Lung (tissue), 12 donors: ENCODE measurements around the gene ATXN1L. TPM values are rescaled to one million over a fixed set of nuclear protein-coding genes. Genes with fewer than 3 reads are reported as not detected.

ENCODE experiments used
- ATAC-seq: fragments of 200-7000 bp; cut with Tn5 transposase; one replicate; pipeline ENCODE4 v1.9.1; 2020; ENCODE audit warnings: moderate number of reproducible peaks; ENCODE audit not compliant: insufficient read depth, low FRiP score
- DNase-seq, 3 donors: peaks; one replicate each; pipeline ENCODE4 v3.0.0-alpha.2; 2013 to 2017
- H3K27ac ChIP-seq, 2 donors: one replicate each; pipeline ENCODE4 v1.5.1; 2013; ENCODE audit warnings: mild to moderate bottlenecking in 2 of 2, moderate library complexity in 2 of 2, control low read depth in 1 of 2, inconsistent platforms in 1 of 2, low read depth in 1 of 2, low read length in 1 of 2
- H3K27me3 ChIP-seq, 3 donors: one replicate each; pipeline ENCODE4 v1.5.1; 2013; ENCODE audit warnings: low read length in 2 of 3; ENCODE audit not compliant: control insufficient read depth in 3 of 3, insufficient read depth in 3 of 3
- H3K36me3 ChIP-seq, 4 donors: one replicate each; pipeline ENCODE4 v1.5.1; 2013; ENCODE audit warnings: low read length in 4 of 4, mild to moderate bottlenecking in 1 of 4, moderate library complexity in 1 of 4; ENCODE audit not compliant: control insufficient read depth in 4 of 4, insufficient read depth in 4 of 4
- H3K4me1 ChIP-seq, 5 donors: one replicate each; pipeline ENCODE4 v1.5.1; 2013; ENCODE audit warnings: low read length in 5 of 5, mild to moderate bottlenecking in 2 of 5, moderate library complexity in 1 of 5; ENCODE audit not compliant: control insufficient read depth in 5 of 5, insufficient read depth in 5 of 5
- H3K4me3 ChIP-seq: one replicate; pipeline ENCODE4 v1.5.1; 2013; ENCODE audit warnings: mild to moderate bottlenecking, control low read depth, moderate library complexity
- H3K9ac ChIP-seq, 2 donors: one replicate each; pipeline ENCODE4 v1.5.1; 2013; ENCODE audit warnings: low read length in 2 of 2, control low read depth in 1 of 2; ENCODE audit not compliant: insufficient read depth in 1 of 2
- H3K9me3 ChIP-seq, 4 donors: one replicate each; pipeline ENCODE4 v1.5.1; 2013; ENCODE audit warnings: low read length in 3 of 4, mild to moderate bottlenecking in 1 of 4, moderate library complexity in 1 of 4; ENCODE audit not compliant: control insufficient read depth in 4 of 4, insufficient read depth in 3 of 4
- CTCF ChIP-seq: IDR thresholded peaks from 2 replicates; pipeline ENCODE4 v1.5.1; 2012; ENCODE audit warnings: mild to moderate bottlenecking; ENCODE audit errors: control extremely low read depth, extremely low read depth
- WGBS, 2 donors: extraction: QIAGEN DNeasy Blood & Tissue Kit; methylation state at CpG; one replicate each; pipeline ENCODE4 v1.1.7; 2013; 5-methylcytosine and 5-hydroxymethylcytosine counted together
- polyA plus RNA-seq, 2 donors: library from polyadenylated mRNA; stranded (reverse); fragments of 200-250 nt; gene quantifications; one replicate each; pipeline ENCODE4 v1.2.1, GENCODE V29; 2013
- total RNA-seq, 2 donors: library from RNA; depleted of rRNA in 1 of 2; stranded (reverse); fragments of >200 nt in 1 of 2; gene quantifications; one replicate each; pipeline ENCODE4 v1.2.1, GENCODE V29; 2014 to 2021
- donor health status: control.
- donor health status: control.
- donor health status: Bipolar disorder and iron deficiency.
- donor health status: healthy.
- donor health status: DM: yes; HTN: yes; CAD: no.

Gene ATXN1L
- total and polyA plus RNA-seq, 4 donors = 7.3 to 25.7 (median 18.5) TPM

GRCh38 chr16:71895679-71896365 is 50.0 kb downstream of the ATXN1L start:
- no peaks in the 10 kb centered on the region for H3K27me3 ChIP-seq
- WGBS, 2 donors = 0 to 1% methylated on average over 41 to 44 of the region's 44 CpGs
- DNase-seq (peak in 1 of 3 donors; percentile 62), ATAC-seq (peak; percentile 38)
- H3K9me3 ChIP-seq = no peaks in the 10 kb centered on the region
- H3K27ac ChIP-seq = peak overlapping the region; percentile 95
- H3K4me3 ChIP-seq = peak overlapping the region; percentile 97
- H3K36me3 ChIP-seq = no peaks in the 10 kb centered on the region
- peaks cover 3 to 15% (median 5%) of the 10 kb centered on the region in 5 donors for H3K4me1 ChIP-seq
- no peak for TF ChIP-seq CTCF
- H3K9ac ChIP-seq = peak overlapping the region; percentile 85 to 89

GRCh38 chr16:71896764-71897368 is 51.1 kb downstream of the ATXN1L start:
- H3K9me3 ChIP-seq = no peaks in the 10 kb centered on the region
- H3K27me3 ChIP-seq = no peaks in the 10 kb centered on the region
- no peak for TF ChIP-seq CTCF
- H3K4me3 ChIP-seq = peak overlapping the region; percentile 26
- DNase-seq (no peak), ATAC-seq (no peak)
- 38 to 48% methylated on average over 15 of the region's 15 CpGs for WGBS, 2 donors
- H3K9ac ChIP-seq = no peak overlapping the region
- H3K27ac ChIP-seq = no peak overlapping the region
- no peaks in the 10 kb centered on the region for H3K36me3 ChIP-seq
- peaks cover 3 to 15% (median 5%) of the 10 kb centered on the region in 5 donors for H3K4me1 ChIP-seq

- whole genome bisulfite sequencing, 2 donors = 95 to 99% methylated on average over 4 of the region's 4 CpGs
- H3K4me1 ChIP-seq = peaks cover under 1 to 15% (median 5%) of the 10 kb centered on the region in 5 donors
- H3K27ac ChIP-seq = no peak overlapping the region
- ATAC-seq (no peak), DNase-seq (no peak)
- TF ChIP-seq CTCF = no peak
- peaks cover 0 to 2% (median 0%) of the 10 kb centered on the region in 4 donors for H3K36me3 ChIP-seq
- no peak overlapping the region for H3K4me3 ChIP-seq
- H3K9me3 ChIP-seq = no peaks in the 10 kb centered on the region
- no peak overlapping the region for H3K9ac ChIP-seq
- H3K27me3 ChIP-seq = no peaks in the 10 kb centered on the region
These were observed 53.4 kb downstream of the ATXN1L start for GRCh38 chr16:71899171-71899570.
